Stimulated activated CD8-positive, alpha-beta memory T cell treated with anti-CD3 and anti-CD28 coated beads, Interleukin-7, amount 100 ng/mL, for 48 hours (primary cell): ENCODE results near the gene ASCC3.
"Not testable (repeated sequence)": the region's sequence is repeated elsewhere in the genome, so short reads cannot be mapped to it uniquely, and the experiment has no call there.

Experiments
- DNase-seq, 2 donors: peaks; one replicate each; pipeline ENCODE4 v3.0.0-alpha.2; 2020; ENCODE audit warnings: low read depth in 1 of 2; ENCODE audit errors: extremely low read depth in 1 of 2

ASCC3 gene

GRCh38 chr6:100809346-100809745, 71.8 kb downstream of the ASCC3 start:
- no peak for DNase-seq

GRCh38 chr6:100808638-100809275, 72.4 kb downstream of the ASCC3 start:
- DNase-seq = no peak

- DNase-seq = no peak
Observed at GRCh38 chr6:100806296-100806695, 74.8 kb downstream of the ASCC3 start.

GRCh38 chr6:100803264-100804045, 77.7 kb downstream of the ASCC3 start:
- no peak for DNase-seq

GRCh38 chr6:100801036-100801435, 80.1 kb downstream of the ASCC3 start:
- DNase-seq = no peak

- no peak for DNase-seq
Observed at GRCh38 chr6:100796049-100796823, 84.9 kb downstream of the ASCC3 start.

GRCh38 chr6:100790084-100790483, 91.0 kb downstream of the ASCC3 start:
- DNase-seq = no peak

- no peak for DNase-seq
Observed at GRCh38 chr6:100785982-100786381, 95.1 kb downstream of the ASCC3 start.

GRCh38 chr6:100780648-100781047, 100.5 kb downstream of the ASCC3 start:
- no peak for DNase-seq

GRCh38 chr6:100775667-100776066, 105.5 kb downstream of the ASCC3 start:
- no peak for DNase-seq

- no peak for DNase-seq
Observed at GRCh38 chr6:100774681-100775080, 106.4 kb downstream of the ASCC3 start.

GRCh38 chr6:100768816-100769351, 112.2 kb downstream of the ASCC3 start:
- no peak for DNase-seq

GRCh38 chr6:100763617-100764241, 117.4 kb downstream of the ASCC3 start:
- no peak for DNase-seq

GRCh38 chr6:100761841-100762240, 119.3 kb downstream of the ASCC3 start:
- no peak for DNase-seq

- not testable (repeated sequence) for DNase-seq
Observed at GRCh38 chr6:100758386-100758785, 122.7 kb downstream of the ASCC3 start.

- no peak for DNase-seq
Observed at GRCh38 chr6:100753421-100753820, 127.7 kb downstream of the ASCC3 start.

- DNase-seq = no peak
Observed at GRCh38 chr6:100751590-100751989, 129.5 kb downstream of the ASCC3 start.

GRCh38 chr6:100745419-100746041, 135.6 kb downstream of the ASCC3 start:
- no peak for DNase-seq

GRCh38 chr6:100740439-100740838, 140.7 kb downstream of the ASCC3 start:
- no peak for DNase-seq

- not testable (repeated sequence) for DNase-seq
Observed at GRCh38 chr6:100737720-100738119, 143.4 kb downstream of the ASCC3 start.
